Subcutaneous adipose tissue (tissue), 4 donors: ENCODE measurements around the gene SFR1. TPM values are rescaled to one million over a fixed set of nuclear protein-coding genes. Genes with fewer than 3 reads are reported as not detected.

Experiments used
- CTCF ChIP-seq: fragments of 450-650 bp; IDR thresholded peaks from one replicate; pipeline ENCODE4 v1.5.1; 2016; ENCODE audit warnings: low read depth, mild to moderate bottlenecking, control low read depth, antibody characterized with exemption, moderate library complexity
- total RNA-seq, 4 donors: library from RNA; depleted of rRNA; stranded (reverse); fragments of >200 nt; gene quantifications; one replicate each; pipeline ENCODE4 v1.1.0, GENCODE V29; 2016

SFR1 gene
- total RNA-seq, 4 donors from 2014 or later = 7.3 to 10.9 (median 8.4) TPM

GRCh38 chr10:104081998-104082397 is 40.0 kb upstream of the SFR1 start:
- no peak for TF ChIP-seq CTCF

GRCh38 chr10:104084482-104085142 is 37.4 kb upstream of the SFR1 start:
- no peak for TF ChIP-seq CTCF

- TF ChIP-seq CTCF = no peak
These were observed 36.1 kb upstream of the SFR1 start, which contains the start of gene COL17A1 for GRCh38 chr10:104085801-104086400. COL17A1 (minus strand) TSS chr10:104085880; CDS start chr10:104080673, 5,207 bp downstream.

- no peak for TF ChIP-seq CTCF
These were observed 33.7 kb upstream of the SFR1 start for GRCh38 chr10:104088239-104088638.

GRCh38 chr10:104089621-104090020 is 32.4 kb upstream of the SFR1 start:
- no peak for TF ChIP-seq CTCF

- no peak for TF ChIP-seq CTCF
These were observed 31.4 kb upstream of the SFR1 start for GRCh38 chr10:104090611-104091010.

- TF ChIP-seq CTCF = no peak
These were observed 29.2 kb upstream of the SFR1 start for GRCh38 chr10:104092749-104093148.
